T47D (cell line): ENCODE results near the gene UBE4B.

ENCODE experiments used
- DNase-seq, 2 experiments: peaks; one replicate each; pipeline versions ENCODE4 v3.0.0 to v3.0.0-alpha.2; 2011 to 2012; ENCODE audit warnings: low read depth in 1 of 2, low spot score in 1 of 2
- JUND ChIP-seq: IDR thresholded peaks from 2 replicates; pipeline ENCODE4 v1.6.1; 2012; ENCODE audit warnings: low read depth
- in situ Hi-C: cut with HindIII; loops from 2 replicates; pipeline ENCODE4 v1.10.0; 2016; ENCODE audit warnings: low sequenced_read_pairs, low pct_unique_long_range_greater_than_20kb

The UBE4B gene

GRCh38 chr1:10225573-10225972, 192.8 kb downstream of the UBE4B start:
- in situ Hi-C loops: no loop called here
- no peak for TF ChIP-seq JUND

GRCh38 chr1:10228528-10228927, 195.8 kb downstream of the UBE4B start:
- DNase-seq: no peak
- TF ChIP-seq JUND: no peak
- in situ Hi-C loops: no loop called here

More at GRCh38 chr1:10225573-10225972, 192.8 kb downstream of the UBE4B start:
- DNase-seq: no peak

- TF ChIP-seq JUND: no peak
- in situ Hi-C loops: no loop called here
- no peak for DNase-seq
These were observed 197.1 kb downstream of the UBE4B start for GRCh38 chr1:10229903-10230302.
